SK-N-SH treated with all-trans-retinoic acid at 6 μM for 48 hours (cell line): ENCODE data around the gene MED15.

ENCODE experiments used
- ATAC-seq: fragments of 200-7000 bp; cut with Tn5 transposase; 3 replicates; pipeline ENCODE4 v1.9.1; 2020; ENCODE audit warnings: mild to moderate bottlenecking, moderate library complexity
- ARNTL ChIP-seq: fragments of 450-650 bp; formaldehyde crosslinking; IDR thresholded peaks from 2 replicates; pipeline ENCODE4 v1.5.0; 2020; ENCODE audit warnings: low read depth, mild to moderate bottlenecking, moderate library complexity, borderline replicate concordance
- BACH2 ChIP-seq: fragments of 250-450 bp; sonication (Bioruptor Pico); IDR thresholded peaks from 2 replicates; pipeline ENCODE4 v1.9.0; 2021; ENCODE audit warnings: mild to moderate bottlenecking, borderline replicate concordance
- ESRRG ChIP-seq: fragments of 250-450 bp; sonication (Bioruptor Pico); IDR thresholded peaks from 2 replicates; pipeline ENCODE4 v1.6.1; 2021; ENCODE audit warnings: mild to moderate bottlenecking
- GLIS3 ChIP-seq: fragments of 250-450 bp; sonication (Bioruptor Pico); IDR thresholded peaks from 2 replicates; pipeline ENCODE4 v1.5.0; 2020; ENCODE audit warnings: mild to moderate bottlenecking, moderate library complexity
- ISL1 ChIP-seq: fragments of 250-450 bp; sonication (Bioruptor Pico); IDR thresholded peaks from 2 replicates; pipeline ENCODE4 v2.1.2; 2022; ENCODE audit warnings: mild to moderate bottlenecking, moderate library complexity
- PPARA ChIP-seq: fragments of 250-450 bp; sonication (Bioruptor Pico); IDR thresholded peaks from 2 replicates; pipeline ENCODE4 v1.5.0; 2020; ENCODE audit warnings: mild to moderate bottlenecking, borderline replicate concordance
- RARB ChIP-seq: fragments of 250-450 bp; sonication (Bioruptor Pico); IDR thresholded peaks from 2 replicates; pipeline ENCODE4 v1.8.0; 2021; ENCODE audit warnings: mild to moderate bottlenecking, moderate library complexity
- SNAI2 ChIP-seq: fragments of 250-450 bp; sonication (Bioruptor Pico); IDR thresholded peaks from 2 replicates; pipeline ENCODE4 v1.5.0; 2020; ENCODE audit warnings: mild to moderate bottlenecking, moderate library complexity
- TOX ChIP-seq: fragments of 250-450 bp; sonication (Bioruptor Pico); IDR thresholded peaks from 2 replicates; pipeline ENCODE4 v1.8.0; 2021; ENCODE audit warnings: mild to moderate bottlenecking, moderate library complexity, borderline replicate concordance
- ZC3H10 ChIP-seq: fragments of 250-450 bp; sonication (Bioruptor Pico); IDR thresholded peaks from 2 replicates; pipeline ENCODE4 v1.5.1; 2021; ENCODE audit warnings: mild to moderate bottlenecking, moderate library complexity
- ZFP30 ChIP-seq: fragments of 450-650 bp; formaldehyde crosslinking; IDR thresholded peaks from 2 replicates; pipeline ENCODE4 v1.5.0; 2022; ENCODE audit warnings: mild to moderate bottlenecking, moderate library complexity
- ZNF565 ChIP-seq: fragments of 450-650 bp; formaldehyde crosslinking; conservative IDR thresholded peaks from 2 replicates; pipeline ENCODE4 v1.5.0; 2020; ENCODE audit warnings: low read depth, mild to moderate bottlenecking, moderate library complexity
- ZNF8 ChIP-seq: fragments of 450-650 bp; formaldehyde crosslinking; IDR thresholded peaks from 2 replicates; pipeline ENCODE4 v1.5.0; 2020; ENCODE audit warnings: mild to moderate bottlenecking, moderate library complexity
- TF ChIP-seq, protein P1 (sequence below): fragments of 250-450 bp; sonication (Bioruptor Pico); IDR thresholded peaks from 2 replicates; pipeline ENCODE4 v1.8.0; 2021; ENCODE audit warnings: low read depth, mild to moderate bottlenecking, moderate library complexity, borderline replicate concordance
- TF ChIP-seq, protein P2 (sequence below): fragments of 250-450 bp; sonication (Bioruptor Pico); IDR thresholded peaks from 2 replicates; pipeline ENCODE4 v1.5.0; 2020; ENCODE audit warnings: mild to moderate bottlenecking, moderate library complexity
- TF ChIP-seq, protein P3 (sequence below): fragments of 250-450 bp; sonication (Bioruptor Pico); IDR thresholded peaks from 2 replicates; pipeline ENCODE4 v1.5.1; 2020; ENCODE audit warnings: low read depth, mild to moderate bottlenecking, moderate library complexity

Gene MED15

DNA sequence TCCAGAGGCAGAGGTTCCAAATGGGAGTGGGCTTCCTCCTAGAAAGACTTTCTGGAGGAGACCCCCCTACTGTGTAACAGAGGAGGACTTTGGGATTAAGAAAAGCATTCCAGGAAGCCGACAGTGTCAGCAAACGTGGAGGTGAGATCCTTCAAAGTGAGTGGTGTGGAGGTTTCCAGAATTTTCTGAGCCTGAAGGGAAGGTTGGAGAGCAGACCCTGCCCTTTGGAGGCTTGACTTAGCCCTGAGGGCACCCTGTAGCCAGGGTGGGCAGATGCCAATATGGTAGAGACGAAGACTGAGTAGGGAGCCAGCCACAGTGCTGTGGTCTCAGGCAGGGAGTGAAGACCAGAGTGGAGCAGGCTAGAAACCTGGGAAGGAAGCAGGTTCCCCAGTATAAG lies 10.0 kb upstream of the MED15 start (continued):
- TF ChIP-seq ESRRG (CRISPR knock-in tag), result no peak
- TF ChIP-seq RARB (CRISPR knock-in tag), result no peak

DNA sequence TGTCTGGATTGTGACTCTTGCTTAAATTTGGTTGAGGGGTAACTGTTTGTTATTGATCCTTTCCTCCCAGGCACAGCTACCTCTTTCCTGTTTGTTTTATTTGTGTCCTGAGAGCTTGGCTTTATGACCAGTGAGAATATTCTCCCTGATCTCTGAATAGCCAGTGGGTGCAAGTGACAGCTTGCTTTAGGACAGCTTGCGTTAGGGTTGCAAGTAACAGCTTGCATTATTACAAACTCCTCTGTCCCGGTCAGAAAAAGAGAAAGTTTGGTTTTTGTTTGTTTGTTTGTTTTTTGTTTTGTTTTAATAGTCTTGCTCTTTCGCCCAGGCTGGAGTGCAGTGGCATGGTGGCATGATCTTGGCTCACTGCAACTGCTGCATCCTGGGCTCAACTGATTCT lies 8.5 kb upstream of the MED15 start:
- no peak for TF ChIP-seq GLIS3
- TF ChIP-seq, protein P1, sequence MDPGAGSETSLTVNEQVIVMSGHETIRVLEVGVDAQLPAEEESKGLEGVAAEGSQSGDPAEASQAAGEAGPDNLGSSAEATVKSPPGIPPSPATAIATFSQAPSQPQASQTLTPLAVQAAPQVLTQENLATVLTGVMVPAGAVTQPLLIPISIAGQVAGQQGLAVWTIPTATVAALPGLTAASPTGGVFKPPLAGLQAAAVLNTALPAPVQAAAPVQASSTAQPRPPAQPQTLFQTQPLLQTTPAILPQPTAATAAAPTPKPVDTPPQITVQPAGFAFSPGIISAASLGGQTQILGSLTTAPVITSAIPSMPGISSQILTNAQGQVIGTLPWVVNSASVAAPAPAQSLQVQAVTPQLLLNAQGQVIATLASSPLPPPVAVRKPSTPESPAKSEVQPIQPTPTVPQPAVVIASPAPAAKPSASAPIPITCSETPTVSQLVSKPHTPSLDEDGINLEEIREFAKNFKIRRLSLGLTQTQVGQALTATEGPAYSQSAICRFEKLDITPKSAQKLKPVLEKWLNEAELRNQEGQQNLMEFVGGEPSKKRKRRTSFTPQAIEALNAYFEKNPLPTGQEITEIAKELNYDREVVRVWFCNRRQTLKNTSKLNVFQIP (CRISPR knock-in tag), result no peak
- TF ChIP-seq, protein P2, sequence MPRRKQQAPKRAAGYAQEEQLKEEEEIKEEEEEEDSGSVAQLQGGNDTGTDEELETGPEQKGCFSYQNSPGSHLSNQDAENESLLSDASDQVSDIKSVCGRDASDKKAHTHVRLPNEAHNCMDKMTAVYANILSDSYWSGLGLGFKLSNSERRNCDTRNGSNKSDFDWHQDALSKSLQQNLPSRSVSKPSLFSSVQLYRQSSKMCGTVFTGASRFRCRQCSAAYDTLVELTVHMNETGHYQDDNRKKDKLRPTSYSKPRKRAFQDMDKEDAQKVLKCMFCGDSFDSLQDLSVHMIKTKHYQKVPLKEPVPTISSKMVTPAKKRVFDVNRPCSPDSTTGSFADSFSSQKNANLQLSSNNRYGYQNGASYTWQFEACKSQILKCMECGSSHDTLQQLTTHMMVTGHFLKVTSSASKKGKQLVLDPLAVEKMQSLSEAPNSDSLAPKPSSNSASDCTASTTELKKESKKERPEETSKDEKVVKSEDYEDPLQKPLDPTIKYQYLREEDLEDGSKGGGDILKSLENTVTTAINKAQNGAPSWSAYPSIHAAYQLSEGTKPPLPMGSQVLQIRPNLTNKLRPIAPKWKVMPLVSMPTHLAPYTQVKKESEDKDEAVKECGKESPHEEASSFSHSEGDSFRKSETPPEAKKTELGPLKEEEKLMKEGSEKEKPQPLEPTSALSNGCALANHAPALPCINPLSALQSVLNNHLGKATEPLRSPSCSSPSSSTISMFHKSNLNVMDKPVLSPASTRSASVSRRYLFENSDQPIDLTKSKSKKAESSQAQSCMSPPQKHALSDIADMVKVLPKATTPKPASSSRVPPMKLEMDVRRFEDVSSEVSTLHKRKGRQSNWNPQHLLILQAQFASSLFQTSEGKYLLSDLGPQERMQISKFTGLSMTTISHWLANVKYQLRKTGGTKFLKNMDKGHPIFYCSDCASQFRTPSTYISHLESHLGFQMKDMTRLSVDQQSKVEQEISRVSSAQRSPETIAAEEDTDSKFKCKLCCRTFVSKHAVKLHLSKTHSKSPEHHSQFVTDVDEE (CRISPR knock-in tag), result no peak
- no peak for TF ChIP-seq ARNTL (CRISPR knock-in tag)
- no peak for TF ChIP-seq ESRRG (CRISPR knock-in tag)
- no peak for TF ChIP-seq ZC3H10
- no peak for TF ChIP-seq ISL1 (CRISPR knock-in tag)
- no peak for TF ChIP-seq ZFP30
- TF ChIP-seq BACH2 (CRISPR knock-in tag), result no peak
- no peak for TF ChIP-seq PPARA
- TF ChIP-seq, all 23 proteins: peak for 0
- no peak for ATAC-seq

DNA sequence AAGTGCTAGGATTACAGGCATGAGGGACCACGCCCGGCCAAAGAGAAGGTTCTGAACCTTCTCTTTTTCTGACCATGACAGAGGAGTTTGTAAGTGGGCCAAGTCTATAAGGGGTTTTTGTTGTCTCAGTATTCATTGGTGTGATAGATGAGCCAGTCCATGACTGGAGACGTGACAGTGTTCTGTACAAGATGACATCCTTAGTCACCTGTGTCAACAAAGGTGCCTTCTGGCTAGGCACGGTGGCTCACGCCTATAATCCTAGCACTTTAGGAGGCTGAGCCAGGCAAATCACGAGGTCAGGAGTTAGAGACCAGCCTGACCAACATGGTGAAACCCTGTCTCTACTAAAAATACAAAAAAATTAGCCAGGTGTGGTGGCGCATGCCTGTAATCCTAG lies 7.6 kb upstream of the MED15 start:
- TF ChIP-seq ZC3H10, result no peak
- TF ChIP-seq SNAI2 (CRISPR knock-in tag), result no peak
- no peak for TF ChIP-seq BACH2 (CRISPR knock-in tag)
- TF ChIP-seq ZNF565 (CRISPR knock-in tag), result no peak
- TF ChIP-seq, protein P2 (CRISPR knock-in tag), result no peak
- no peak for TF ChIP-seq ISL1 (CRISPR knock-in tag)
- TF ChIP-seq TOX (CRISPR knock-in tag), result no peak
- TF ChIP-seq, protein P3, sequence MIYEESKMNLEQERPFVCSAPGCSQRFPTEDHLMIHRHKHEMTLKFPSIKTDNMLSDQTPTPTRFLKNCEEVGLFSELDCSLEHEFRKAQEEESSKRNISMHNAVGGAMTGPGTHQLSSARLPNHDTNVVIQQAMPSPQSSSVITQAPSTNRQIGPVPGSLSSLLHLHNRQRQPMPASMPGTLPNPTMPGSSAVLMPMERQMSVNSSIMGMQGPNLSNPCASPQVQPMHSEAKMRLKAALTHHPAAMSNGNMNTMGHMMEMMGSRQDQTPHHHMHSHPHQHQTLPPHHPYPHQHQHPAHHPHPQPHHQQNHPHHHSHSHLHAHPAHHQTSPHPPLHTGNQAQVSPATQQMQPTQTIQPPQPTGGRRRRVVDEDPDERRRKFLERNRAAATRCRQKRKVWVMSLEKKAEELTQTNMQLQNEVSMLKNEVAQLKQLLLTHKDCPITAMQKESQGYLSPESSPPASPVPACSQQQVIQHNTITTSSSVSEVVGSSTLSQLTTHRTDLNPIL (CRISPR knock-in tag), result no peak
- TF ChIP-seq, protein P1 (CRISPR knock-in tag), result no peak
- TF ChIP-seq ZFP30, result no peak
- no peak for TF ChIP-seq ESRRG (CRISPR knock-in tag)
- ATAC-seq, result no peak

DNA sequence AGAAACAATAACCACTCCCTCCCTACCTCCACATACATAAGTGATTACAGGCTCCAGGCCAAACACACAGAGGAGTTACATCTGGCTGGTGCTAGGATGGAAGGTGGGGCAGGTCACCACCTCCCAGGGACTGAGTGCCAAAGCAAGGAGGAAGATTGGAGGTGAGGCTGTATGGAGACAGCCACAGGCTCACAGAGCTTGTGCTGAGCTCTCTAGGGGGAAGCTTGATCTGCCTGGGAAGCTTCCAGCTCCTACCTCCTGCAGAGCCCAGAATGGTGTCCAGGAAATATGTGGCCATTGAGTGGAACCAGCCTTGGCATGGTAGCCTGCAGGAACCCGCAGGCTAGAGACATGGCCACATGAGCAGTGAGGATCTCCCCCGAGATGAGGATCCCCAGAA lies 3.6 kb upstream of the MED15 start:
- peak; percentile 21 for ATAC-seq
- TF ChIP-seq ZNF8 (no peak), RARB (CRISPR knock-in tag) (no peak), ZC3H10 (no peak)
